HepG2 (cell line): ENCODE measurements around the gene SNED1. TPM values are rescaled to one million over a fixed set of nuclear protein-coding genes. Genes with fewer than 3 reads are reported as not detected.
"Not testable (repeated sequence)": the region's sequence is repeated elsewhere in the genome, so short reads cannot be mapped to it uniquely, and the experiment has no call there.

ENCODE experiments used
- ATAC-seq: fragments of 200-7000 bp; cut with Tn5 transposase; 3 replicates; pipeline ENCODE4 v1.9.1; 2020; ENCODE audit warnings: mild to moderate bottlenecking, moderate library complexity
- BruUV-seq: library from RNA; stranded (reverse); fragments of 400-500 nt; replicated peaks from 2 replicates; lab custom pipeline; 2021; lab: Mats Ljungman, UMichigan
- CTCF ChIA-PET: fragments of 300-600 bp; formaldehyde crosslinking; extraction: SDS; loops from one replicate; lab custom pipeline; 2021; ENCODE audit warnings: low total read pairs, inconsistent platforms, low intra/inter-chr PET ratio; lab: Yijun Ruan, JAX
- POLR2A ChIA-PET: fragments of 350-600 bp; sonication (Branson Sonifier 250); formaldehyde crosslinking; loops from one replicate; lab custom pipeline; 2020; ENCODE audit warnings: antibody characterized with exemption, inconsistent platforms; lab: Yijun Ruan, JAX
- DNase-seq: peaks from one replicate; pipeline ENCODE4 v3.0.0-alpha.2; 2015; ENCODE audit warnings: low spot score
- FAIRE-seq: peaks from 3 replicates; lab custom pipeline; 2011; peaks lifted over from hg19 to GRCh38; lab: Jason Lieb, UNC
- H2AFZ ChIP-seq: one replicate; pipeline ENCODE4 v1.6.1; 2011; ENCODE audit warnings: low read length, inconsistent platforms
- H3K27ac ChIP-seq: fragments of 300-600 bp; 3 replicates; pipeline ENCODE4 v1.8.0; 2011; ENCODE audit warnings: mixed run types, mild to moderate bottlenecking, mixed read lengths, low read length, inconsistent platforms; ENCODE audit not compliant: insufficient read depth; ENCODE audit errors: extremely low read length
- H3K27me3 ChIP-seq, 2 experiments: fragments of 200-600 bp in 1 of 2; 2 replicates in 1 of 2; 3 replicates in 1 of 2; pipeline versions ENCODE4 v1.6.0 to v1.8.0; 2011; ENCODE audit warnings: low read length in 2 of 2, mild to moderate bottlenecking in 2 of 2, moderate library complexity in 2 of 2, inconsistent platforms in 1 of 2; ENCODE audit not compliant: insufficient read depth in 2 of 2, control insufficient read depth in 1 of 2
- H3K36me3 ChIP-seq, 2 experiments: fragments of 200-600 bp in 1 of 2; replicated peaks in 1 of 2; 2 replicates in 1 of 2; 3 replicates in 1 of 2; pipeline versions ENCODE4 v1.5.1 to v1.8.0; 2011; ENCODE audit warnings: low read length in 2 of 2, inconsistent platforms in 1 of 2; ENCODE audit not compliant: insufficient read depth in 2 of 2, control insufficient read depth in 1 of 2
- H3K4me1 ChIP-seq: 2 replicates; pipeline ENCODE4 v1.5.1; 2012; ENCODE audit warnings: low read length, inconsistent platforms; ENCODE audit not compliant: insufficient read depth
- H3K4me2 ChIP-seq: 2 replicates; pipeline ENCODE4 v1.6.0; 2011; ENCODE audit warnings: low read depth, low read length, inconsistent platforms
- H3K4me3 ChIP-seq, 3 experiments: fragments of 200-600 bp in 1 of 3; sonication (generic), shearing (Covaris generic) in 1 of 3; replicated peaks in 1 of 3; 2 replicates each; pipeline ENCODE4 v1.5.1; 2011 to 2016; ENCODE audit warnings: low read length in 3 of 3, inconsistent platforms in 2 of 3, low read depth in 2 of 3, mild to moderate bottlenecking in 2 of 3, control low read depth in 1 of 3, mixed read lengths in 1 of 3; ENCODE audit not compliant: insufficient read depth in 1 of 3
- H3K79me2 ChIP-seq: one replicate; pipeline ENCODE4 v1.6.1; 2011; ENCODE audit warnings: low read length, inconsistent platforms; ENCODE audit not compliant: insufficient read depth
- H3K9ac ChIP-seq: 2 replicates; pipeline ENCODE4 v1.6.0; 2011; ENCODE audit warnings: mild to moderate bottlenecking, low read depth, low read length, inconsistent platforms; ENCODE audit not compliant: insufficient read depth
- H3K9me3 ChIP-seq: 2 replicates; pipeline ENCODE4 v1.5.1; 2012; ENCODE audit warnings: mild to moderate bottlenecking, low read length
- H4K20me1 ChIP-seq: 2 replicates; pipeline ENCODE4 v1.6.0; 2011; ENCODE audit warnings: inconsistent platforms, mild to moderate bottlenecking, low read length, moderate library complexity; ENCODE audit not compliant: insufficient read depth
- CEBPG ChIP-seq: IDR thresholded peaks from 2 replicates; pipeline ENCODE4 v1.6.1; 2016
- CREM ChIP-seq, 2 experiments: sonication (generic) in 1 of 2; formaldehyde crosslinking in 1 of 2; IDR thresholded peaks; 2 replicates each; pipeline versions ENCODE4 v1.4.0 to v1.6.1; 2016 to 2020; ENCODE audit warnings: antibody characterized with exemption in 1 of 2, mild to moderate bottlenecking in 1 of 2, missing genetic modification reagents in 1 of 2
- FOXJ3 ChIP-seq: sonication (generic); formaldehyde crosslinking; IDR thresholded peaks from 2 replicates; pipeline ENCODE4 v1.4.0; 2020; ENCODE audit warnings: missing genetic modification reagents, mild to moderate bottlenecking, borderline replicate concordance
- FOXK1 ChIP-seq: sonication (generic); formaldehyde crosslinking; IDR thresholded peaks from 2 replicates; pipeline ENCODE4 v1.4.0; 2020; ENCODE audit warnings: low read depth, missing genetic modification reagents, borderline replicate concordance
- HNF4A ChIP-seq: sonication (generic); formaldehyde crosslinking; IDR thresholded peaks from 2 replicates; pipeline ENCODE4 v1.4.0; 2020; ENCODE audit warnings: missing genetic modification reagents
- IKZF5 ChIP-seq: IDR thresholded peaks from 2 replicates; pipeline ENCODE4 v1.6.1; 2018; ENCODE audit warnings: missing genetic modification reagents, mild to moderate bottlenecking, missing compliant biosample characterization
- NFYB ChIP-seq: sonication (generic); formaldehyde crosslinking; IDR thresholded peaks from 2 replicates; pipeline ENCODE4 v1.4.0; 2020; ENCODE audit warnings: missing genetic modification reagents
- REST ChIP-seq, 2 experiments: IDR thresholded peaks; 2 replicates each; pipeline ENCODE4 v1.6.1; 2011 to 2012; ENCODE audit warnings: low read length in 2 of 2, borderline replicate concordance in 1 of 2, low read depth in 1 of 2, mild to moderate bottlenecking in 1 of 2, moderate library complexity in 1 of 2
- ZNF317 ChIP-seq: sonication (generic); formaldehyde crosslinking; IDR thresholded peaks from 2 replicates; pipeline ENCODE4 v1.5.0; 2020; ENCODE audit warnings: mild to moderate bottlenecking, missing genetic modification reagents
- ZNF614 ChIP-seq: IDR thresholded peaks from 2 replicates; pipeline ENCODE4 v1.6.1; 2018; ENCODE audit warnings: missing biosample characterization, missing genetic modification reagents, inconsistent platforms, borderline replicate concordance
- WGBS: methylation state at CpG from one replicate; pipeline ENCODE4 v1.1.6; 2017; ENCODE audit warnings: low lambda C conversion rate; 5-methylcytosine and 5-hydroxymethylcytosine counted together
- in situ Hi-C: cut with HindIII; loops from 2 replicates; pipeline ENCODE4 v1.10.0; 2017; ENCODE audit warnings: low pct_unique_long_range_greater_than_20kb; ENCODE audit not compliant: extremely low pct_ligation_motif_present
- intact Hi-C: fragments of 100-400 bp; cut with micrococcal nuclease; formaldehyde crosslinking; loops from one replicate; pipeline ENCODE4 v1.10.0; 2022; ENCODE audit not compliant: unreplicated experiment
- polyA plus RNA-seq, 8 experiments: library from polyadenylated mRNA; depleted of rRNA in 3 of 8; stranded (reverse) in 7 of 8; unstranded in 1 of 8; fragments of >200 nt; fragmentation: Illumina TruSeq in 4 of 8; extraction: Trizol in 4 of 8; gene quantifications; 2 replicates each; pipeline versions ENCODE4 v1.2.1 to v1.2.3, GENCODE V29; 2011 to 2016; ENCODE audit warnings: low read depth in 4 of 8, missing spikeins in 1 of 8, mixed read lengths in 1 of 8; ENCODE audit not compliant: insufficient read depth in 1 of 8
- total RNA-seq, 5 experiments: library from RNA; depleted of rRNA; stranded (reverse); fragments of >200 nt; fragmentation: Illumina TruSeq; extraction: Trizol; gene quantifications; 2 replicates each; pipeline ENCODE4 v1.2.3, GENCODE V29; 2016; ENCODE audit warnings: low read depth in 1 of 5

The SNED1 gene
- total and polyA plus RNA-seq, 2 of the 13 experiments (the other 11 are each of a cell fraction or from before 2014, with no cell fraction given): 0.15 to 0.65 TPM

- peaks cover 13% of the 10 kb centered on the region; the same call in 1 of the 2 replicates for H4K20me1 ChIP-seq
- intact Hi-C loops (loop anchor here (1.0 to 5.0 kb wide), 2 partner anchors 56 to 129 kb away; partner anchors contain the start of gene PASK), in situ Hi-C loops (loop anchor here (5.0 kb wide), 1 partner anchor 124 kb away; no protein-coding TSS in a partner anchor)
- H3K9me3 ChIP-seq; BruUV-seq; H2AFZ ChIP-seq; CTCF ChIA-PET; H3K27me3 ChIP-seq; TF ChIP-seq CREM (CRISPR knock-in tag; IDR thresholded peaks at IDR 0.05): not testable (repeated sequence)
- peak overlapping the region; percentile 83 for H3K27ac ChIP-seq
- peak overlapping the region in 2 of 3 experiments; percentile 12 to 57; a peak in 3 of 6 replicates for H3K4me3 ChIP-seq
- peaks cover 19 to 67% of the 10 kb centered on the region in 2 experiments for H3K36me3 ChIP-seq
- peaks cover 51% of the 10 kb centered on the region for H3K4me1 ChIP-seq
- H3K79me2 ChIP-seq: peaks cover 13% of the 10 kb centered on the region
- ATAC-seq: peak; percentile 95
- WGBS: 3% methylated on average over 10 of the region's 10 CpGs
- H3K4me2 ChIP-seq: peak overlapping the region; percentile 90
- H3K9ac ChIP-seq: peak overlapping the region; percentile 53
- FAIRE-seq: peak; percentile 99
- DNase-seq: peak; percentile 94
- POLR2A ChIA-PET: interaction anchor here (0.8 to 2.8 kb wide), 11 partner anchors 9 to 593 kb away, joined by 3 to 37 read pairs (median 4); partner anchors contain the start of genes DTYMK, MTERF4, PASK and PPP1R7
- TF ChIP-seq IKZF5 (CRISPR knock-in tag): peak; percentile 85
- 0 out of 2 replicates have a peak, but pooled peaks have one; percentile 9 for TF ChIP-seq NFYB
- TF ChIP-seq CREM (IDR thresholded peaks at IDR 0.05): peak; percentile 85
- TF ChIP-seq CEBPG: peak; percentile 38; the same call in 1 of the 2 replicates
- peak; percentile 81 for TF ChIP-seq HNF4A (CRISPR knock-in tag)
- TF ChIP-seq FOXK1: peak; percentile 85
- TF ChIP-seq ZNF317: peak; percentile 81
- TF ChIP-seq ZNF614 (CRISPR knock-in tag): peak; percentile 95
- peak; percentile 89; the same call in 1 of the 2 replicates for TF ChIP-seq FOXJ3 (CRISPR knock-in tag)
- 0 out of 4 replicates have a peak, but pooled peaks of 1 of the 2 experiments have one; percentile 23 for TF ChIP-seq REST (IDR thresholded peaks at IDR 0.05; ENCODE audit: borderline replicate concordance in 1 of 2, low read depth in 1 of 2, low read length in 2 of 2)
Measured at GRCh38 chr2:241093133-241093781, 94.8 kb downstream of the SNED1 start.
